ENCODE results near the gene GLRA3.
"Not testable (repeated sequence)": the region's sequence is repeated elsewhere in the genome, so short reads cannot be mapped to it uniquely, and the experiment has no call there.

Gene GLRA3

DNA sequence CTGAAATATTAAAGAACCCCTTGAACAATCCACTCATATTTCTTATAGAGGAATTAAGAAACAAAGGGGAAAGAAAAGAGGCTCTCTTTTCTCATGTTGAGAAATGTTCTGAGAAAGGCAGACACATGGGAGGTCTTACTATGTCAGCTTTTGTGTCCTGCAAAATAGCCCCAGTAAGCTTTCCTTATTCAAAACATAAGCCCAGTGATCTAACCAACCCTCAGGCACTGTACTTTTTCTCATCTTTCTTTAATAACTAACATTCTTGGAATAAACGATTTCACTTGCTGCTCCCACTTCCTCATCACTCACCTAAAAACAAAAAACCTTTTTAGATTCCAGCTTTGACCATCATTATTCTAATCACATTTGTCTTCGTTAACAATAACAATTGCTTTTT is 115.9 kb downstream of the GLRA3 start:
- no peak for DNase-seq

DNA sequence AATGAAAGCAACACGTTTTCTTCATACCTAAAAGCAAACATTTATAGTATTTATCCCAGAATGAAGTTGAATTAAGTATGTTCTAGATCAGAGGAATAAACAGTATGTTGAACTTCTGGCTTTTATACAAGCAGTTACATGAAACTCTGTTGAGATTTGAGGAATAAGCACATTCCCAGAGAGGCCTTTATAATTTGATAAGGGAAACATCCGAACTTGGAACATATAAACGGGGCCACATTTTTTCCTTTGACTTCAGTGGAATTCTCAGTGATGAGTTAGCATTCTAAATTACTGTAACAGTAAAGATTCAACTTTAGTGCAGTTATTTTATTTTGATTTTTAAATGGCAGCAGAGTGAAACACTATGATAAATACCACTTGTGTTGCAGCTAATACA is 119.5 kb downstream of the GLRA3 start:
- no peak for DNase-seq

- DNase-seq, result no peak
These were observed 120.7 kb downstream of the GLRA3 start for GRCh38 chr4:174708381-174708780.

DNA sequence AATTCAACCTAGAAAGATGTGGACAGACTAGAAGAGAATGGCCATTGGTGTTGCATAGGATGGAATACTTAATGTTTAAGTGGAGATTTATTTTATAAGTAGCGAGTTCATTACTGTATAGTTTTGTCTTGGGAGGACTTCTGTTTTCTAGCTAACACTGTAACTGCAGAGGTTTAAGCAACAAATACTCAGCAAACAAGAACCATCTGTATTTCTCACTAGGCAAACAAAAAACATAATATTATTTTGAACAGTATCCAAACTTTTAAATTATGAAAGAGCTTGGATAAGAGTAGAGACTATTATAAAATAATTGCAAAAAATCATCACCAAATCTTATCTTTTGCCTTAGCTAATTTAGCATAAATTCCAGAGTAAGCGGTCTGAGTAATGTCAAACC is 121.1 kb downstream of the GLRA3 start:
- no peak for DNase-seq

DNA sequence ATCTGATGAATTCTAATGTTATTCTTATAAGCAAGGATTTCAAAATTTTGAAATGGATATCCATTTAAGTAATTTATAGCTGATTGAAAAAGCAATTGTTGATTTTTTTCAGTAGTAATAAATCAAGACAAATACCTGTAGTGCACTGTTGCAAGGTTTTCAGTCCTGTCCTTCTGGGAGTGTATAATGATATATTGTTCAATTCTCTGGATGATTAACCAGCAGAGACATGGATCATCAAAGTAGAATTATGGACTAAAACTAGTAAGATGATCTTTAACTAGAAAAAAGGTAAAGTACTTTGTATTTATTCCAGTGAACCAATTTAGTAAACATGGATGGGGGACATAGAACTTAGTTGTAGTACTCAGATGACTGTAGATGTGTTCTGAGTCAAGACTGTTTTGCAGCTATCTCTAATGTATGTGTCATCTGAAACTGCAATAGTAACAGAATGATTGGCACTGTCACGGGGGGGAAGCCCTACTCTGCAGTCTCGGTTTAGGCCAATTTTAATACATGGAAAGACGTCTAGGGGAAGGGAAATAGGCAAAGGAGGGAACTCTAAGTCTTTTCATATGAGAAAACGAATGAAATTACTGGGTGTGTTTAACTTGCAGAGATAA is 121.9 kb downstream of the GLRA3 start:
- DNase-seq, result no peak

DNA sequence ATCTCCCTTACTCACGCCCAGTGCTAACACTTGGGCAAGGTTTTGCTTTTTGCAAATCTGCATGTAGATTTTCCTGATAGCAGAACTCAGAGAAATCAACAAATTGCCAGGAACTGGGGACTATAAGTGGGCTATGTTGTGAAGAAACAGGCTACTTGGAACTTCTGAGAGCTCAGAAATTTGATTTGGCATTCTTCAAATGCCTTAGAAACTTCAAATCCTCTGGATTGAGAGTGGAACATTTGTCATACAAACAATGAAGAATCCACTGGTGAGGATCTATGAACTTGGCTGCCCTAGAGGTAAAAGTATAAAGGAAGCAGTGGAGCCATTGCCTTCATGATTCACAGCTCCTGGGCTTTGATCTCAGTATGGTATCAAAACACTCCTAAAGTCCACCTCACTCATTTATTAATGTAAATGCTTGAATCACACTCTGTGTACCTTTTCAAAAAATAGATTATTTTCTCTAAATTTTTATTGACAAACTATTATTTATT is 126.0 kb downstream of the GLRA3 start:
- no peak for DNase-seq

GRCh38 chr4:174699654-174700053 is 129.4 kb downstream of the GLRA3 start:
- DNase-seq, result no peak

DNA sequence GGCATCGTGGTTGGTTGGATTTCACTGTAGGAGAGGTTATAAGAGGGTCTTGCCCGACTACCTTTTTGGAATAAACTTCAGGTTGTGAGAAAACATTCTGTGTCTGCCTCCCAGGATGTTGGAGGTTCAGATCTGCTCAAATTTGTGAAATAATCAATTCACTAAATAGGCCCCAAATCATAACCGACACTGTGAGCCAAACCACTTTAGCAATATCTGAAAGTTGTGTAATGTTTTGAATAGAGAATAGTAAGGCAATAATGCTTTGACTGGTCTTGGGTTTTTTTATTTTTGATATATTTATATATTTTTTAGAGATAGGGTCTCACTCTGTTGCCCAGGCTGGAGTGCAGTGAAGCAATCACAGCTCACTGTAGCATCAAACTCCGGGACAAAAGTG is 131.2 kb downstream of the GLRA3 start:
- DNase-seq, result no peak

DNA sequence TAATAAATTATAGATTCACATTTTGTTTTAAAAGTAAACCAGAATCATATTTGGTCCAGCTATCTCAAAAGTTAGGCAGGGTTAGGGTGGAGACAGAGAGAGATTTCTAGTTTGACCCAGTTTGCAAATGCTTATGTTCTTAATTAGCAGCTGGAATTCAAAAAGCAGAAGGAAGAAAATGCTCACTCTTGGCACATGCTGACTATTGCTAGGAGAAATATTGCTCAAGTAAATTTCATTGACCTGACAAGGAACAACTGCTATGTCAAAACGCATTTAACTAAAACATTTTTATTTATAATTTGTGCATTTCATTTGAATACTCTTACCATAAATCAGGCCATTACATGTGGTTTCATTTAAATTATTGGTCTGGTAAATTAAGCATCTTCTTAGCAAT is 131.8 kb downstream of the GLRA3 start:
- DNase-seq, result no peak

DNA sequence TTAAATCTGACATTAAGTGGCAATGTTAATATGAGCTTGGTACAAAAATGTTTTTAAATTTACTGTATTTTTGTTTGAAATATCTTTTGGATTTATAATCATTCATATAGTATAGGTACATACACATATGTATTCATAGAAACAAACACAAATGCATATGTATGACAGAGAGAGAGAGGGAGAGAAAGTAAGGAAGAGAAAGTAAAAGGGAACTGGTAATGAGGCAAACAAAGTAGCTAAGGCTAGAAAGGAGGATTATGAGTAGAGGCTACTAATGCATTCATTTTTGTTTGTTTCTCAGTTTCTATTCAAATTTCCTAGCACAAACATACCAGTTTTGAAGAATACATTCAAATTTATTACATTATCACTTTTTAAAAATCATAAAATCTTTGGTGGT is 132.4 kb downstream of the GLRA3 start:
- no peak for DNase-seq

DNA sequence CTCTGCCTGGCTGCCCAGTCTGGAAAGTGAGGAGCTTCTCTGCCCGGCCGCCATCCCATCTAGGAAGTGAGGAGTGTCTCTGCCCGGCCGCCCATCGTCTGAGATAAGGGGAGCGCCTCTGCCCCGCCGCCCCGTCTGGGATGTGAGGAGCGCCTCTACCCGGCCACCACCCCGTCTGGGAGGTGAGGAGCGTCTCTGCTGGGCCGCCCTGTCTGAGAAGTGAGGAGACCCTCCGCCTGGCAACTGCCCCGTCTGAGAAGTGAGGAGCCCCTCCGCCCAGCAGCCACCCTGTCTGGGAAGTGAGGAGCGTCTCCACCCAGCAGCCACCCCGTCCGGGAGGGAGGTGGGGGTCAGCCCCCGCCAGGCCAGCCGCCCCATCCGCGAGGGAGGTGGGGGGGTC is 137.2 kb downstream of the GLRA3 start:
- DNase-seq, result not testable (repeated sequence)

- DNase-seq, result no peak
These were observed 138.4 kb downstream of the GLRA3 start for GRCh38 chr4:174690665-174691064.

DNA sequence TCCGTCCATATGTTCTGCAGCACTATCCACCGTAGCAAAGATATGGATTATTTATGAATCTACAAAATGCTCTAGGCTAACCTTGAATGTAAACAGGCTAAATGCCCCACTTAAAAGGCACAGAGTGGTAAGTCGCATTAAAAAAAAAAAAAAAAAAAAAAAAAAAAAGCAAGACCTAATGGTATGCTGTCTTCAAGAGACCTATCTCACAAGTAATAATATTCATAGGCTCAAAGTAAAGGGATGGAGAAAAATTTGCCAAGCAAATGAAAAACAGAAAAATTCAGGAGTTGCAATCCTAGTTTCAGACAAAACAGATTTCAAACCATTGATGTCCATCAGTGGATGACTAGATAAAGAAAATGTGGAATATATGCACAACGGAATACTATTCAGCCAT is 139.4 kb downstream of the GLRA3 start:
- no peak for DNase-seq

GRCh38 chr4:174686826-174687225 is 142.2 kb downstream of the GLRA3 start:
- DNase-seq, result no peak

- DNase-seq, result no peak
These were observed 147.2 kb downstream of the GLRA3 start for GRCh38 chr4:174681723-174682300.

- no peak for DNase-seq
These were observed 154.7 kb downstream of the GLRA3 start for GRCh38 chr4:174674305-174674840.

DNA sequence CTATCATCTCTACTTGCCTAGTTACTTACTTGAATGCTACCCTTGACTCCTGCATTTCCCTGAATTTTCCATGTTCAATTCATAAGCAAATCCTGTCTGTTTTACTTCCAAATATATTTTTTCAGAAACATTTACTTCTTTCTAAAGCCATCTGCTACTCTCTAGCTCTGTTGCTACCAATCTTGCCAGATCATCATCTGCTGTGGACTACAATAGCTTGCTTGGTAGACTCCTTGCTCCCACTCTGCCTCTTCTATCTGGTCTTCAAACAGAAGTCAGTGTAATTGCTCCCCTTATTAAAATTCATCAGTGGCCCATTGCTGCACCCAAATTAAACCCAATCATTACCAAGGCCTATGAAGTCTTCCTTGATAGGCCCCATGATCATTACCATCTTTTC is 155.2 kb downstream of the GLRA3 start:
- DNase-seq, result no peak

DNA sequence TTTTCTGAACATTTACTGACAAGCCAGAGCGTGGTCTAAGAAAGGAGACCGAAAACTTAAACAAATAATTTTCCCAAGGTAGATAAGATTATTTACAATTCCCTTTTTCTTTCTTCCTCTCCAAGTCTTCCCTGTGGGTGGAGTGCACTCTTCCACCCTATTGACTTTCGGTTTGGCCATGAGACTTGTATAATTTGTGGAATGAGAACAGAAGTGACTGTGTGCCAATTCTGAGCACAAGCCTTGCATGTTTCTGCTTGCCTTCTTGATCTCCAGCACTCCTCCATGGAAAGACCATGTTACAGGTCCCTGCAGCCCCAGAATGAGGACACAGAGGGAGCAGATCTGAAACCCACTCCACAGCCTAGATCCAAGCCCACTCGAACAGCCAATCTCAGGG is 156.8 kb downstream of the GLRA3 start:
- no peak for DNase-seq

- DNase-seq, result no peak
These were observed 159.8 kb downstream of the GLRA3 start for GRCh38 chr4:174669270-174669669.

GRCh38 chr4:174665799-174666198 is 163.2 kb downstream of the GLRA3 start:
- DNase-seq, result no peak

GRCh38 chr4:174663216-174663615 is 165.8 kb downstream of the GLRA3 start:
- DNase-seq, result no peak

DNA sequence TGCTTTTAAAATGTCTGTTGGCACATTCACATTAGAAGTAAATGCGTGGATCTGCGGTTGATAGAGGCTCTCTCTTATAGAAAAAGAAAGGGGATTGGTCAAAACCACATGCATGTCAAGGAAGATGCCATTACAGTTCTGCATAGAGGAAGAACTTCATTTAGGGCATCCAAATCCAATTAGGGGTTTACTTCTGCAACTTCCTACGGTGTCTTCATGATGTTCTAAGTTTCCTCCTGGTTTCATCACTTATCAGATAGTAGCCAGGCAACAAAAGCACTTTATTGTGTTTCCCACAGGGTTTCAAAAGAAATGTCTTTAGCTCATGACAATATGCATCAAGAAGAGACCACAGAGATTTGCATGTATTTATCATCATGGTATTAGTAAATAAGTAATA is 170.8 kb downstream of the GLRA3 start:
- no peak for DNase-seq

- no peak for DNase-seq
These were observed 171.6 kb downstream of the GLRA3 start for GRCh38 chr4:174657472-174657871.

- DNase-seq, result no peak
These were observed 174.4 kb downstream of the GLRA3 start for GRCh38 chr4:174654634-174655033.
